Endothelial cell (in vitro differentiated cells): ENCODE results near the gene APCDD1. TPM values are rescaled to one million over a fixed set of nuclear protein-coding genes. Genes with fewer than 3 reads are reported as not detected.
A peak's percentile ranks its signal among the peaks of the same experiment; 100 is the strongest.

Experiments used
- DNase-seq: peaks from one replicate; pipeline ENCODE4 v3.0.0; 2021; ENCODE audit warnings: low spot score
- H3K27ac Mint-ChIP-seq: one replicate; pipeline ENCODE4 v1.8.0; 2021; ENCODE audit warnings: mixed read lengths, inconsistent platforms; ENCODE audit not compliant: unreplicated experiment
- H3K27me3 Mint-ChIP-seq: one replicate; pipeline ENCODE4 v1.8.0; 2021; ENCODE audit warnings: mild to moderate bottlenecking, moderate library complexity, mixed read lengths, inconsistent platforms; ENCODE audit not compliant: unreplicated experiment
- H3K36me3 Mint-ChIP-seq: one replicate; pipeline ENCODE4 v1.8.0; 2021; ENCODE audit warnings: mild to moderate bottlenecking, low read depth, mixed read lengths, inconsistent platforms; ENCODE audit not compliant: unreplicated experiment
- H3K4me1 Mint-ChIP-seq: one replicate; pipeline ENCODE4 v1.8.0; 2021; ENCODE audit warnings: mild to moderate bottlenecking, mixed read lengths, inconsistent platforms; ENCODE audit not compliant: unreplicated experiment
- H3K4me3 Mint-ChIP-seq: one replicate; pipeline ENCODE4 v1.8.0; 2021; ENCODE audit warnings: mild to moderate bottlenecking, mixed read lengths, inconsistent platforms; ENCODE audit not compliant: unreplicated experiment
- H3K9me3 Mint-ChIP-seq: one replicate; pipeline ENCODE4 v1.8.0; 2021; ENCODE audit warnings: mixed read lengths, inconsistent platforms; ENCODE audit not compliant: unreplicated experiment
- total RNA-seq: library from RNA; stranded (reverse); fragmentation: NEBNext Ultra II Directional; extraction: Animal tissue kit (Norgen Biotek cat#: 25700); gene quantifications from one replicate; pipeline ENCODE4 v1.2.1, GENCODE V29; 2021; ENCODE audit not compliant: unreplicated experiment
- TF ChIP-seq, protein P1 (sequence below): fragments of 200-600 bp; sonication (generic); IDR thresholded peaks from one replicate; pipeline ENCODE4 v1.5.0; 2021; ENCODE audit warnings: antibody characterized with exemption; ENCODE audit not compliant: unreplicated experiment

APCDD1 gene
- total RNA-seq, 1 donor from 2014 or later, result 3.1 TPM

- peak; percentile 93 for DNase-seq
- Mint-ChIP-seq H3K36me3 (peaks cover 5% of the 10 kb centered on the region), H3K4me3 (peak within 1 kb of the TSS; percentile 96), H3K27me3 (peaks cover 2% of the 10 kb centered on the region), H3K4me1 (peaks cover 31% of the 10 kb centered on the region), H3K27ac (peak within 1 kb of the TSS; percentile 95), H3K9me3 (no peaks in the 10 kb centered on the region)
- TF ChIP-seq, protein P1, sequence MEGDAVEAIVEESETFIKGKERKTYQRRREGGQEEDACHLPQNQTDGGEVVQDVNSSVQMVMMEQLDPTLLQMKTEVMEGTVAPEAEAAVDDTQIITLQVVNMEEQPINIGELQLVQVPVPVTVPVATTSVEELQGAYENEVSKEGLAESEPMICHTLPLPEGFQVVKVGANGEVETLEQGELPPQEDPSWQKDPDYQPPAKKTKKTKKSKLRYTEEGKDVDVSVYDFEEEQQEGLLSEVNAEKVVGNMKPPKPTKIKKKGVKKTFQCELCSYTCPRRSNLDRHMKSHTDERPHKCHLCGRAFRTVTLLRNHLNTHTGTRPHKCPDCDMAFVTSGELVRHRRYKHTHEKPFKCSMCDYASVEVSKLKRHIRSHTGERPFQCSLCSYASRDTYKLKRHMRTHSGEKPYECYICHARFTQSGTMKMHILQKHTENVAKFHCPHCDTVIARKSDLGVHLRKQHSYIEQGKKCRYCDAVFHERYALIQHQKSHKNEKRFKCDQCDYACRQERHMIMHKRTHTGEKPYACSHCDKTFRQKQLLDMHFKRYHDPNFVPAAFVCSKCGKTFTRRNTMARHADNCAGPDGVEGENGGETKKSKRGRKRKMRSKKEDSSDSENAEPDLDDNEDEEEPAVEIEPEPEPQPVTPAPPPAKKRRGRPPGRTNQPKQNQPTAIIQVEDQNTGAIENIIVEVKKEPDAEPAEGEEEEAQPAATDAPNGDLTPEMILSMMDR, result no peak
Observed at GRCh38 chr18:10525697-10526560, 71.5 kb downstream of the APCDD1 start, which contains the start of gene NAPG. Gene NAPG (plus strand): TSS chr18:10526027. CDS start chr18:10526103, 76 bp downstream.

DNA sequence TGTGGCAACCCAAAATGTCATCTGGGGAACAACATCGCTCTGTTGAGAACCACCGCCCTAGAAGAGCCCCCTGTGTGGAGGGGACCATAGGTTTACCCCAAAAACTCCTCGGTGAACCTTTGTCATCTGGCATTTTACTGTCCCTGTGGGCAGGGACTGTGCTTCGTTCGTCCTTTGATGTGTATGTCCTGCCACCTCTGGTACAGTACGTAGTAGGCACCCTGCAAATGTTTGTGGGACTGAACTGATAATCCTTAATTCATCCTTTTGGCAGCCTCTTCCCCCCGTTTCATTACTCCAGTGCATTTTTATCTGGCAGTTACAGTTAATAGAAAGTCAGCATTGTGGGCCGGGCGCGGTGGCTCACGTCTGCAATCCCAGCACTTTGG is 72.1 kb downstream of the APCDD1 start:
- peaks cover 31% of the 10 kb centered on the region for H3K4me1 Mint-ChIP-seq
- TF ChIP-seq, protein P1, result no peak
- no peak for DNase-seq

GRCh38 chr18:10528439-10528838 is 74.0 kb downstream of the APCDD1 start:
- Mint-ChIP-seq H3K9me3 (no peaks in the 10 kb centered on the region), H3K4me1 (peaks cover 31% of the 10 kb centered on the region), H3K27ac (no peak overlapping the region), H3K36me3 (peaks cover 5% of the 10 kb centered on the region), H3K27me3 (peaks cover 2% of the 10 kb centered on the region), H3K4me3 (no peak overlapping the region)
- TF ChIP-seq, protein P1, result no peak
- no peak for DNase-seq

More for the DNA sequence above, 72.1 kb downstream of the APCDD1 start:
- peaks cover 2% of the 10 kb centered on the region for H3K27me3 Mint-ChIP-seq
- peak overlapping the region; percentile 94 for H3K27ac Mint-ChIP-seq
- peak overlapping the region; percentile 96 for H3K4me3 Mint-ChIP-seq
- no peaks in the 10 kb centered on the region for H3K9me3 Mint-ChIP-seq
- H3K36me3 Mint-ChIP-seq, result peaks cover 5% of the 10 kb centered on the region

DNA sequence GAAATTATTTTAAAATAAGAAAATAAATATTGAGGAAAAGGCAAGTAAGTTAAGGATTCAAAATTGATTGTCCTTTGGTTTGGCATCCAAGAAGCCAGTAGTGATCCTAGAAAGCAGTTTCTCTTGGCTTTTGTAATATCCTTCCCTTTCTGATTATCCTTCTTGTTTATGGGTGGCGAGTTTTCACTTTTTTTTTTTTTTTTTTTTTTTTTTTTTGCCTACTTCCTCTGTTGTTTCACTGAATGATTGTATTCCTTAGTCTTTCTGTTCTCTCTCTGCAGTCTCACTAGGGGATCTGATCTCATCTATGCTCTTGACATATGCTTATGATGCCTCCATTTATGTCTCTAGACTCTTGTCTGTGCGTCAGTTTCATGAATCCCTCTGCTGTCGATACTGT is 75.6 kb downstream of the APCDD1 start:
- Mint-ChIP-seq H3K27me3 (no peaks in the 10 kb centered on the region), H3K4me1 (peaks cover 28% of the 10 kb centered on the region), H3K36me3 (peaks cover 2% of the 10 kb centered on the region), H3K4me3 (no peak overlapping the region), H3K27ac (no peak overlapping the region), H3K9me3 (no peaks in the 10 kb centered on the region)
- DNase-seq, result no peak
- TF ChIP-seq, protein P1, result no peak

DNA sequence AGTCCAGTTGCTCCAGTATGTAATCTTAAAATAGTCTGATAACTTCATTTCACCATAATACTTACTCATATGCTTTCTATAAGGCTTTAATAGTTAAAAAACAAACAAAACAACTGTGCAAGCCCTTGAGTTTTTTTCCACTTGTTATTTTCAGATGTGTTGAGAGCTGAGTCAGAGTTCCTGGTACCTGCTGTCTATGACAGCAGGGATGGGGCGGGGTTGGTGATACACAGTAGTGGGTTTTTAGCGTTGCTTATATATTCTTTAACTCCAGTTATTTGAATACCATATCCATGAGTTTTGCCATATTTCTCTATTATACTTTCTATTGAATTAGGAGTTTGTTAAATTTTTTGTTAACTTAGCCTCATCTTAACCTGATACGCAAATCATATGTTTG is 76.4 kb downstream of the APCDD1 start:
- H3K27me3 Mint-ChIP-seq, result no peaks in the 10 kb centered on the region
- DNase-seq, result no peak
- H3K4me1 Mint-ChIP-seq, result peaks cover 24% of the 10 kb centered on the region
- no peaks in the 10 kb centered on the region for H3K36me3 Mint-ChIP-seq
- no peak overlapping the region for H3K4me3 Mint-ChIP-seq
- H3K27ac Mint-ChIP-seq, result no peak overlapping the region
- TF ChIP-seq, protein P1, result no peak
- H3K9me3 Mint-ChIP-seq, result no peaks in the 10 kb centered on the region
